NCI-H82 (cell line): Measurements from ENCODE around the gene SPATA33.
A peak's percentile ranks its signal among the peaks of the same experiment; 100 is the strongest.
"Not testable (repeated sequence)": the region's sequence is repeated elsewhere in the genome, so short reads cannot be mapped to it uniquely, and the experiment has no call there.

ENCODE experiments used
- DNase-seq: peaks from one replicate; lab custom pipeline; 2025; lab: John Stamatoyannopoulos, UW

SPATA33 gene

GRCh38 chr16:89629827-89630610 lies 27.6 kb upstream of the SPATA33 start:
- DNase-seq, result no peak

- no peak for DNase-seq
These were observed 24.5 kb upstream of the SPATA33 start for GRCh38 chr16:89633064-89633631.

DNA sequence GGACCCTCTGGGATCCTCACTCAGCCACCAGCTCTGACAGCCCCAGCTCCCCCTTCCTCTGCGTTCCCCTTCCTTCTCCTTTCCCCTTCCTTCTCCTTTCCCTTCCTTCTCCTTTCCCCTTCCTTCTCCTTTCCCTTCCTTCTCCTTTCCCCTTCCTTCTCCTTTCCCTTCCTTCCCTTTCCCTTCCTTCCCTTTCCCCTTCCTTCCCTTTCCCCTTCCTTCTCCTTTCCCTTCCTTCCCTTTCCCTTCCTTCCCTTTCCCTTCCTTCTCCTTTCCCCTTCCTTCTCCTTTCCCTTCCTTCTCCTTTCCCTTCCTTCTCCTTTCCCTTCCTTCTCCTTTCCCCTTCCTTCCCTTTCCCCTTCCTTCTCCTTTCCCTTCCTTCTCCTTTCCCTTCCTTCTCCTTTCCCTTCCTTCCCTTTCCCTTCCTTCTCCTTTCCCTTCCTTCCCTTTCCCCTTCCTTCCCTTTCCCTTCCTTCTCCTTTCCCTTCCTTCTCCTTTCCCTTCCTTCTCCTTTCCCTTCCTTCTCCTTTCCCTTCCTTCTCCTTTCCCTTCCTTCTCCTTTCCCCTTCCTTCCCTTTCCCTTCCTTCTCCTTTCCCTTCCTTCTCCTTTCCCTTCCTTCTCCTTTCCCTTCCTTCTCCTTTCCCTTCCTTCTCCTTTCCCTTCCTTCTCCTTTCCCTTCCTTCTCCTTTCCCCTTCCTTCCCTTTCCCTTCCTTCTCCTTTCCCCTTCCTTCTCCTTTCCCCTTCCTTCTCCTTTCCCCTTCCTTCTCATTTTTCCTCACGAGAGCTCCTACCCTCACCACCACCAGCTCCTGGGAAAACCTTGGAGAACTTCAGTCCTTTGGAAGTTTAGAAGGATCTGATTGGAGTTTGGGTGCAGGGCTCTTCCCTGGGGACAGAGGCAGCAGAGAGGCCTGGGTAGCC lies 22.9 kb upstream of the SPATA33 start:
- DNase-seq, result not testable (repeated sequence)

DNA sequence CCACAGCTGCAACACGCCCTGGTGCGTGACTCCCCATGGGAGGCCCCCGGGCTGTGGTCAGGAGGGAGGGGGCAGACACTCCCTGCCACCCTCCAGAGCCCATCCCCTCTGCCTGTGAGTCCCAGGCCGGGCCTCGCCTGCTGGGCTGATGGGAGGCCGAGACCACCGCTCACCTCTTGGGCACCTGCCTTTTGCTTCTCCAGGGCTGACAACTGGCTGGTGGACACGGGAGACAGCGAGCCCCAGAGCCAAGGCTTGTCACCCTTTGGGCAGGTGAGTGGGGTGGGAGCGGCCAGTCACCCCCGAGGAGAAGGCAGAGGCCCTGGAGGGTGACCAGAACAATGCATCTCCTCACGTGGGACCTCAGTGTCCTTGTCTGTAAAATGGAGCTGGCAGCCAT lies 21.0 kb upstream of the SPATA33 start:
- DNase-seq, result no peak

- peak; percentile 23 for DNase-seq
These were observed 20.3 kb upstream of the SPATA33 start for GRCh38 chr16:89637379-89637778.

DNA sequence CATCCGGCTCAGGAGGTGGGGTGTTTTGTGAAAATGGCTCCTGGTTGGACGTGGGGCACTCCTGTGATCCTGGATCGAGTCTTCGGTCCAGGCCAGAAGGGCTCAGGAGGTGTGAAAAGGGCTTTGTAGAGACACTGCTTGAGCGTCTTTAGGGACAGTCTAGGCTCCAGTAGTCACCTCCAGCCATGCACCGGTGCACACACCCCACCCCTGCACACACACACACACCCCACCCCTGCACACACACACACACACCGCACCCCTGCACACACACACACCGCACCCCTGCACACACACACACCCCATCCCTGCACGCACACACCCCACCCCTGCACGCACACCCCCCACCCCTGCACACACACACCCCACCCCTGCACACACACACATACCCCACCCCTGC lies 19.2 kb upstream of the SPATA33 start:
- peak; percentile 14 for DNase-seq

DNA sequence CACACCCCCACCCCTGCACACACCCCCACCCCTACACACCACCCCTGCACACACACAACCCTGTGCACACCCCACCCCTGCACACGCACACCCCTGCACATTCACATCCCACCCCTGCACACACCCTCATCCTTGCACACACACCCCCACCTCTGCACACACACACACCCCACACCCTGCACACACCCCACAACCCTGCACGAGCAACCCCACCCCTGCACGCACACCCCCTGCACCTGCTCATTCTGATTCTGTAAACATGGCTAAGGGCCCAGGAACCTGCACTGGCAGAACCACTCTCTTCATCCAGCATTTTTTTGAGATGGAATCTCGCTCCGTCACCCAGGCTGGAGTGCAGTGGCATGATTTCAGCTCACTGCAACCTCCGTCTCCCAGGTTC lies 18.3 kb upstream of the SPATA33 start:
- no peak for DNase-seq

GRCh38 chr16:89641458-89642119 lies 16.0 kb upstream of the SPATA33 start:
- no peak for DNase-seq

DNA sequence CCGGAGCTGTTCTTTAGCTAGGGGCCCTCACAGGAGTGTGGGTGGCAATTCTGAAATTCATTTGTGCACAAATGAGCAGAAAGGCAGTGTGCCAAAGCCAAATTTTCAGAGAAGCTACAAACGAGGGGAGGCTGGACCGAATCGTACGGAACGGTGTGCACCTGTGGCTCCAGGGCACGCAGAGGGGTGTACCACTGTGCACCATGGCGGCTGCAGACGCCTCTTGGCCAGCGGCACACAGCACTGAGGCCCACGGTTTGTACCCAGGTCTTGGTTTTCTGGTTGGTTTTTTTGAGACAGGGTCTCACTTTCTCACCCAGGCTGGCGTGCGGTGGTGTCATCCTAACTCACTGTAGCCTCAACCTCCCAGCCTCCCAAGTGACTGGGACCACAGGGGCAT lies 15.1 kb upstream of the SPATA33 start:
- DNase-seq, result no peak

DNA sequence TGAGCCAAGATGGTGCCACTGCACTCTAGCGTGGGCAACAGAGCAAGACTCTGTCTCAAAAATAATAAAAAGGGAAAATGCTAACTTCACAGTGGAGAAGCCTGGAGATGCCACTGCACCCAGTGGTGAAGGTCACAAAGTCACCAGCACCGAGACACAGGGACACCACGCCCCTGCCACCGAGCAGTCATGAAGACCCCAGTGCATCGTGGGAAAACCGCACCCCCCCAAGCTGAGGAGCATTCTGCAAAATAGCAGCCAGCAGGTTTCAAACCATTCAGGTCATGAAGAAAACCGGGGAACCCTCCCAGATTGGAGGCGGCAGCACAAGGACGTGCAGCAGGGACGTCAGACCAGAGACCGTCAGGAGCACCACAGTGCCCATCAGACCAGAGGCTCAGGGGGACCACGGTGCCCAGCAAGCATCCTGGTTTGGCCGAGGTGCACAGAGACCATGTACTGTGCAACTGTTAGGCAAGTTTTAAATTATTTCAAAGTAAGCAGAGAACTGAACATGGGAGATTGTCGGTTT lies 13.8 kb upstream of the SPATA33 start:
- no peak for DNase-seq

DNA sequence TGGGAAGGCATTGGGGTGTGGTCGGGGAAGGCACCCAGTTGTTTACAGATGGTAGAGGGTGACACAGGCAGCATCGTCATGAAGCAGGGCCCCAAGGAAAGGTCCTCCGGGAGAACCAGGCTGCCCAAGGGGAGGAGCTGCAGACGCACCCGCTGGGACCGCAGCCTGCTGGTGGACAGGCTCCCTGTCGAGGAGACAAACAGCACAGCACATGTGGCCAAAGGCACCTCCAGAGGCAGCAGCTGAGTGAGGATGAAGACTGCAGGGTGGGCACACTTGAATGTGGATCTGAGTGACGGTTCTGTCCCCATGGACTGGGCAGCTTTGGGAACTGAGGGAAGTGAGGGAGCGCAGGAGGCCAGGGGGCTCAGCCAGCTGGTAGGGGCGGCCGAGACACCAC lies 12.5 kb upstream of the SPATA33 start:
- no peak for DNase-seq

- no peak for DNase-seq
These were observed 11.4 kb upstream of the SPATA33 start for GRCh38 chr16:89646270-89646669.

DNA sequence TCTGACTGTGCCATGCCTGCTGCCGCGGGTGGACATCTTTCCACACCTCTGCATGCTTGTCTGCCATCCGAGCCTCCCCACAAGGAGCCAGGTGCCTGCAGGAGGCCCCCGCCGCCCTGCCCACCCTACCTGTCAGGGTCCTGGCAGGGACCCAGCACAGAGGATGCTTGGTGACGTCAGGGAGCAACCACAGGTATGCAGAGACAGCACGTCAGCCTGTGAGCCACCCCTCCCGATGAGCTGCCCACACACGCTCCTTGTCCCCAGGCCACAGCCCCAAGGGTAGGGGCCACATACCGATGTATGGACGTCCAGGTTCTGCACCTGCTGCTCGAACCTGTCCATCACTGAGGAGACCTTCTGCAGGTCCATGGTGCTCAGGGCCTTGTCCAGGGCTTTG lies 10.7 kb upstream of the SPATA33 start:
- DNase-seq, result no peak

DNA sequence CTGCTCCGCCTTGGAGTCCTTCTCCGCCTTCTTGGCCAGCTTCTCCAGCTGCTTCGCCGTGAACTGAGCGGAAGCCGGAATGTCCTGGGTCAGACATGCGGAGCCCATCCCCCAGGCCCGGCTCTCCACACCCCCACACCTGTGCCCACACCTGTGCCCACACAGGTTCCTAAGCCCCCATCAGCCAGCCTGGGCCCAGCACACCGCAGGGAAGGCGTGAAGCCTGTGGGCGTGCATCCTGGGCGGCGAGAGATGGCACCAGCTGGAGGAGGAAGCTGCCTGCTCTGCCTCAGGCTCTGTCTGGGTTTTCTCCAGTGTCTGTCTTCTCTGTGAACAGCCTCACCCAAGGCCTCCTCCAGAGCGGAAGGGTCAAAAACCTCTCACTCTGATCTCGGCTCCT lies 6.1 kb upstream of the SPATA33 start:
- DNase-seq, result no peak

DNA sequence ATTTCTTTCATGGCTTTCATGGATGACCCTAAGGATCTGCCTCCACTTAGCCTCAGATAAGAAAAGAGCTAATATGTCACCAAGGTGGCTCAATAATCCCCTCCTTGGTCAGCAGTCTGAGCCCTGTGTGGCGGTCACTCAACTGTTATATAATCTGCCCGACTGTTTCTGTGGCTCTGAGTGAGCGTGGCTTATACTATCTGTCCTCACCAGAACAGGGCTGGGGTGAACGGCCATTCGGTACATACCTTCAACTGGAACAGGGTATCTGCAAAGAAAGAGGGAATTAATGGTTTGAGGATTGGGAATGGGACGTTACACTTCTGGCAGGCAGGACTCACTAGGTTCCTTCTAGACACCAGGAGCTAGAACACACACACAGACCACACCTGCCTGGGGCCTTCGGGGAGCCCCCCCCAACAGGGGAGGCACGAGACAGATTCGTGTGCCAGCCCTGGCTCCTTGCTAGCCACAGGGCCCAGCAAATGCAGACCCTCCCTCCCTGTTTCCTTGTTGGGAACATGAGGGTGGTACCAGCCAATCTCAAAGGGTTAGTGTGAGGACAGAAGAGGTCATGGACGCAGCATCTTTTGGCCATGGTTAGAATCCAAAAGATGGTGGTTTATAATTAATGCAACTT lies 3.9 kb upstream of the SPATA33 start:
- DNase-seq, result no peak

DNA sequence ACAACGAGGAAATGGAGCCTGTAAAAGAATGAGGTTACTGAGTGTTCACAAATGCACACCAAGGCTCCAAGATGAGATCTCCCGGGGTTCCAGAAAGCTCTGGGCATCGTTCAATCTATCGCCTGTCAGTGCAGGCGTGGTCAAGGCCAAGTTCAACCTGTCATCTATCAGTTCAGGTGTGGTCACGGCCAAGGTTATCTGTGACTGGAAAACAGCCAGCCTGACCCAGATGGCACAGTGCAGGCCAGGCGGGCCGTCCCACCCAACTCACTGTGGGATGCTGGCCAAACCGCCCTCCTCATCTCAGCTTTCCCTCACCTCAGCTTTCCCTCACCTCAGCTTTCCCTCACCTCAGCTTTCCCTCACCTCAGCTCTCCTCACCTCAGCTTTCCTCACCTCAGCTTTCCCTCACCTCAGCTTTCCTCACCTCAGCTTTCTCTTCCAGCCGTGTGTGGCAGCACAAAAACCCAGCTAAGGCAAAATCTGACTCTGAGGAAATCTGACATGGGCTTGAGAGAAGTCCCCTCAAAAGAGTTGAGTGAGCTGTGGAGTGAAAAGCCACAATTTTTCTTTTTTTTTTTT lies 2.5 kb upstream of the SPATA33 start:
- DNase-seq, result no peak

DNA sequence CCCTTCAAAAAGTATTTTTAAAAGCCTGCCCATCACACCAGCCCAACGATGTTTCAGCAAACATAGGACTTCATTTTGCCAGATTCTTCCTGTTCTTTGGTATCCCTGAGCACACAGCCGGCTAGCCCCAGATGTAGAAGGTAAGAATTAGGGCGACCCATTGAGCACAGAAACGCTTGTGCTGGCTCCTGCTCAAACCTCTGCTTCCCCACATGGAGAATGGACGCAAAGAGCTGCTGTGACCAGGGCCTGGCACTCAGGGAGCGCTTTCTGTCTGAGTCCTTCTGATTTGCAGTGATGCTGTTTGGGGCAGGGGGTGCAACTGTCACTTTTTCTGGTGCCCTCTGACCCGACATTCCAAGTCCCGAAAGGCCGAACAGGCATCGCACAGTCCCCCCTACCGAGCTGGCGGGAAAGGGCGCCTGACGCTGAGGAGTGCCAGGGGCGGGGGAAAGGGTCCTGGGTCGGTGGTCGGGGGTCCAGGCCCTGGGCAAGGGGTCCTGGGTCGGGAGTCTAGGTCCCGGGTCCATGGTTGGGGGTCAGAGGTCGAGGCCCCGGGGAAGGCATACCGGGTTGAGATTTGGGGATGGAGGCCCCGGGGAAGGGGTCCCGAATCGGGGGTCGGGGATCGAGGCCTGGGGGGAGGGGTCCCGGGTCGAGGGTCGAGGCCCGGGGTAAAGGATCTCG lies 1.1 kb upstream of the SPATA33 start:
- no peak for DNase-seq

GRCh38 chr16:89658221-89658879 lies 714 bp downstream of the SPATA33 start:
- peak; percentile 33 for DNase-seq

- no peak for DNase-seq
These were observed 2.5 kb downstream of the SPATA33 start for GRCh38 chr16:89660146-89660545.

- no peak for DNase-seq
These were observed 3.6 kb downstream of the SPATA33 start for GRCh38 chr16:89661215-89661614.
